BLaER1 (cell line): ENCODE data around the gene ANAPC15.

Source experiments
- H3K27ac ChIP-seq: shearing (Covaris generic); formaldehyde crosslinking; 2 replicates; pipeline ENCODE4 v1.8.1; 2022
- H3K27me3 ChIP-seq: shearing (Covaris generic); formaldehyde crosslinking; 2 replicates; pipeline ENCODE4 v1.8.1; 2022
- H3K36me3 ChIP-seq: shearing (Covaris generic); formaldehyde crosslinking; 2 replicates; pipeline ENCODE4 v1.8.1; 2022
- H3K4me1 ChIP-seq: shearing (Covaris generic); formaldehyde crosslinking; 2 replicates; pipeline ENCODE4 v1.8.1; 2022
- H3K4me2 ChIP-seq: shearing (Covaris generic); formaldehyde crosslinking; 2 replicates; pipeline ENCODE4 v1.8.1; 2022
- H3K4me3 ChIP-seq: shearing (Covaris generic); formaldehyde crosslinking; 2 replicates; pipeline ENCODE4 v1.8.1; 2022
- H3K9ac ChIP-seq: shearing (Covaris generic); formaldehyde crosslinking; 2 replicates; pipeline ENCODE4 v1.8.1; 2022
- H3K9me3 ChIP-seq: shearing (Covaris generic); formaldehyde crosslinking; 2 replicates; pipeline ENCODE4 v1.8.1; 2022
- H4K20me1 ChIP-seq: shearing (Covaris generic); formaldehyde crosslinking; 2 replicates; pipeline ENCODE4 v1.8.1; 2022
- Cebpa-rat ChIP-seq: shearing (Covaris generic); IDR thresholded peaks from 2 replicates; pipeline ENCODE4 v1.8.1; 2022

The ANAPC15 gene

GRCh38 chr11:72061739-72062396, 50.6 kb downstream of the ANAPC15 start:
- H3K36me3 ChIP-seq: peaks cover 73% of the 10 kb centered on the region
- H3K4me3 ChIP-seq: no peak overlapping the region
- H4K20me1 ChIP-seq: peaks cover 25% of the 10 kb centered on the region; the same call in 1 of the 2 replicates
- H3K4me2 ChIP-seq: peak overlapping the region; percentile 41; the same call in 1 of the 2 replicates
- TF ChIP-seq Cebpa-rat: no peak
- no peaks in the 10 kb centered on the region for H3K27me3 ChIP-seq
- H3K9me3 ChIP-seq: no peaks in the 10 kb centered on the region
- H3K27ac ChIP-seq: peak overlapping the region; percentile 47
- peaks cover 13% of the 10 kb centered on the region for H3K4me1 ChIP-seq
- H3K9ac ChIP-seq: peak overlapping the region; percentile 32; the same call in 1 of the 2 replicates
